COLO668 (cell line): ENCODE data around the gene AURKB.
"Not testable (repeated sequence)": the region's sequence is repeated elsewhere in the genome, so short reads cannot be mapped to it uniquely, and the experiment has no call there.

Experiments used
- DNase-seq: peaks from one replicate; lab custom pipeline; 2025; ENCODE audit not compliant: unreplicated experiment; lab: John Stamatoyannopoulos, UW

The AURKB gene

DNA sequence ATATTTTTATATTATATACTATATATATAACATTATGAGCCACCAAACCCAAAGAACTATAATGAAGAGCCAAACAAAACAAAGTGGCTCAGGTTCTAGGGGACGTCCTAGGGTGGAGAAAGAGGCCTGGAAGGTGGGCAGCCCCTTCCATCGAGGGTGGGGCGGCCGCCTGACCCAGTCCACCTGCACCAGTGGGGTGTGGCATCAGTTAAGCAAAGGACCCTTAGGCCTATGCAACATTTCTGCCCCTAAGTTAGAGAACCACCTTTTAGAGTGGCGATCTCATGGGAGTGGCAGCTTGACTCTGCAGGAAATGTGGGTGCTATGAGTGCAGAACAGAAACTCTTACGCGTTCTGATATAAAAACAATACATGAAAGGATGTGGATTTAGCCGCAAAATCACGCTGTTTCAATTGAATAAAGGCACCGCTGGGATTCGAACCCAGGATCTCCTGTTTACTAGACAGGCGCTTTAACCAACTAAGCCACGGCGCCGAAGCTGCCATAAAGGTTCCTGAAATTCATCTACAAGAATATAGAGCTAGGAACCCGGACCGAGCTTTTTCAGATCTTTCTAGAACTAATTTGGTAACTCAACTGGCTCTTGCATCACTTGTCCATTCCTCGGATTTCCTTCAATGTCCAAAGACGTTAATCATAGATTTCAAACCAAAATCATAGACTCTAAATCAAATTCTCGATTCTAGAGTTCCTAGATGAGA, 15.6 kb upstream of the AURKB start:
- DNase-seq = peak; percentile 7

DNA sequence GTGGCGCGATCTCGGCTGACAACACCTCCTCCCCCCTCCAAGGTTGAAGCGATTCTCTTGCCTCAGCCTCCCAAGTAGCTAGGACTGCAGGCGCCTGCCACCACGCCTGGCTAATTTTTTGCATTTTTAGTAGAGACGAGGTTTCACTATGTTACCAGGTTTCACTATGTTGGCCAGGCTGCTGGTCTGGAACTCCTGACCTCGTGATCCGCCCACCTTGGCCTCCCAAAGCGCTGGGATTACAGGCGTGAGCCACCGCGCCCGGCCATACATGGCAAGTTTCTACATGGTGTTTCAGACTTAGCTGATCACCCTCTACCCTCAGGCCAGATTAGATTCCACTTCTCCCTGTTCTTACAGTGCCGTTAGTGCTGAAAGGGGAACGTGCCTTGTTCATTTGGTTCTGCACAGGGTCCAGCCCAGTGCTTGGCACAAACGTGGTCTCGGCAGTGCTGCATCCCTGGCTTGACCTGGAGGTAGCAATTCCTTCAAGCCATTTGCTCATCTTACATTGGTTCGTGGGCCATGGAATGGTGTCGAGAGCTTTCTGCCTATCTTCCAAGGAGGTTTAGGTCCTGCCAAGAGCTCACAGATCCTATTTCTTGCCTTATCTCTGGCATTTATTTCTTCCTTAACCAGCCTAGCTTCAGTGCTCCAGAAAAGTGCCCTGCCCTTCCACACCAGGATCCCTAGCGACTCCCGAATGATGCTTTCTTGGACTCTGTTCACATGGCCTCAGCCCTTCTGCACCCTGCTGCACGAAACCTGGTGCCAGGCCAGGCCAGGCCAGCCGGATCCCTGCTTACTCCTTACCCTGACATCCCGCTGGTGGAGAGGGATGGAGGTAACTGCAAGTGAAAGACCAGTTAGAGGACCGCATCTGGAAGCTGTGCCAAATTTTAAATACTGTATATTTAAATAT, 14.8 kb upstream of the AURKB start:
- no peak for DNase-seq

DNA sequence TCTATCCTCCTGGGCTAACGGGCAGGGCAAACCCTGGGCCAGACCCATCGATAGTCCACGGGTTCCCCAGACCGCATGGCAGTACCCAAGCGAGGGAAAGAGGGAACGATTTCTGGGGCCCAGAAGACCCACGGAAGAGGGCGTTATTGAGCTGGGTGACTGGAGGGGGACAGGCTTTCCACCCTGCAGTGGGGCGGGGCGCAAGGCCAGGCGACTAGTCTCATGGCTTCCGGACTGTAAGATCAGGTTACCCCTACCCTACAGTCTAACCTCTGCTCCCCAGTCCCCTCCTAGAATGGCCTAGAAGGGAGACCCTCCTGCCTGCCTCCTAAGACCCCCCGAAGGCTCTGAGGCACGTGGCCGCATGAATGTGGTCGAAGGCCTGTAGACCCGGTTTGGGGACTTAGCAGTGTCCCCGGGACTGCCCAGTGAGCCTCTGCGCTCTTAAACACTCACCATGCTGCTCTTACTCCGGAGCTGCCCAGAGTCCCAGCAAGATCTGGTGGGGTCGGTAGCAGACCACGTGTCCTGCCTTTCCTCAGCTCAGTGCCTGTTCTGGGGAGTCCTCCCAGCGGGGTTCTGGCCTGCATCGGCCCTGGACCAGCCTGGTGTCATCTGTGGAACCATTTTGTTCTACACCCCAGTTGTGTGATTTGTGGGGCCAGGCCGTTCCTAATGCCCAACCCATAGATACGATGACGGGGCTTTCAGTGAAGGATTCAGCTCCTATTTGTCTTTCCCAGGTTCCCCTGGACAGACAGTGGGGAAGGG, 13.2 kb upstream of the AURKB start:
- DNase-seq = peak; percentile 78

DNA sequence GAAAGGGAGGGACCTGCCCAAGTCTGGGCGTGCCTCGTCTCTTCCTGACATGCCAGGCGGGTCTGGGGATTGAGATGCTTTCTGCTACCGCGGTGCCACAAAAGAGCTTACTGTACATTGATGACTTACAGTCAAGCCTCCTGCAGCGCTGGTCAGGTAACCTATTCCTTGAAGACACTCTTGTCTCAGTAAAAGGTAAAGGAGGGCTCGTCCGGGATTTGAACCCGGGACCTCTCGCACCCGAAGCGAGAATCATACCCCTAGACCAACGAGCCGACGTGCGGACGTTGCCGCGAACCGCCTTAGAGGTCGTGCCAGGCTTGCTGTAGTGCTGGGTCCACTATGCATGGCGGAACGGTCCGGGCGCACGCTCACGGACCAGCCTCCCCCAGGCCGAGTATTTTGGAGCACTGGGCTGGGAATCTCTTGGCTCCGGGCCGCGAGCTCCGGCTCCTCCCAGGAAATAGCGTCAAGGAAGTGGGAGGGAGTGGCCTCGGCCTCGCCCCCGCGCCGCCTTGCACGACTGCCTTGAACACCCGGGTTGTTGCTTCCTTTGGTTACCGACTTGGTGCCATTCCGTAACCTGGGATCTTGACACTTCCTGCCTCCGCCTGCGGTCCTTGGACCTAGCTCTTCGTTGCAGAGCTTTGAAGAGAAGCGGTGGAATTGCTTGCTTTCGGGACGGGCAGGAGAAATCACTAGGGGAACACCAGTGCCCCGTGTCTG, 12.4 kb upstream of the AURKB start:
- DNase-seq = peak; percentile 74

DNA sequence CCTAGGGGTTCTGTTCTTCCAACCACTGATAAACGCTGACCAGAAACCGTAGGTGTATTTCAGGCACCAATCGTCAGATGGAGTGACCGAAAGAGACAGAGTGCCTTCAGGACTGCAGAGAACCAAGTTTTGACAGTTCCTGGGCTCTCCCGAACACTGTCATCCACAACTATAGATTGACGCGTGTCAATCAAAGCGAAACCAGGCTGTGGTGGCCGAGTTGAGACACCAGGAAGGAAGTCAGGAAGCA, 11.9 kb upstream of the AURKB start:
- DNase-seq = no peak

GRCh38 chr17:8221663-8222379, 11.4 kb upstream of the AURKB start:
- peak; percentile 70 for DNase-seq

DNA sequence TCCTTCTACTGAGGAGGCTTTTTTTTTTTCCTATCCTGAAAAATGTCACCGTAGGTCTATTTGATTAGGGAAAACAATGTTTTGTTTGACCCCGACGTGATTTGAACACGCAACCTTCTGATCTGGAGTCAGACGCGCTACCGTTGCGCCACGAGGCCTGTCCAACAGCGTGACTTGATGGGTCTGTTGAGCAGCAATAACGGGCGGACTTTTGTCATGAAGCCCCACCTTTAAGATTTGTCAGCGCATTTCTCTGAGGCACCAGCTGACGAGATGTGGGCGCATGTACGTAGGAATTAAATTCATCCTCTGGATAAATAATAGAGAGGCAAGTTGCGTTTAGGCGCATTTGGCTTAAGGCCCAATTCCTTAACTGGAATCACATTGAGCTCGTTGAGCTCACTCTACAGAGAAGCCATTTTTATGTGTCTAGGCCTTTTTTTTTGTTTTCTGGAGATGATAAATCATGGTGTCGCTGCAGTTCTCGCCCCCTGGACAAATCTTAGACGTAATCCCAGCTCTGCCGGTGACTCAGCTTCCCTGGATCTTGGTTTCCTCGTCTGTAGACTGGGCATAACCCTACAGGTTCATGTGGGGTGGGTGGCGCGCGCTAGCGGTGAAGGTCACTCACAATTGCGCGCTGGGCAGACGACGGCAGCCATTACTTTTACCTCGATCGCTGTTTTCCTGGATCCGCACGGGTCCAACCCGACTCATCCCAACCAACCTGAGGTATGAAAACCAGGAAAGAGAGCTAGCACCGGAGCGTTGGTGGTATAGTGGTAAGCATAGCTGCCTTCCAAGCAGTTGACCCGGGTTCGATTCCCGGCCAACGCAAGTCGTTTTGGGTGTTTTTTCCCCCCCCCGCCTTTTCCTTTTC, 10.6 kb upstream of the AURKB start:
- peak; percentile 83 for DNase-seq

- not testable (repeated sequence) for DNase-seq
These were observed 3.6 kb upstream of the AURKB start for GRCh38 chr17:8214000-8214399.

GRCh38 chr17:8212312-8213180, 2.2 kb upstream of the AURKB start:
- no peak for DNase-seq

DNA sequence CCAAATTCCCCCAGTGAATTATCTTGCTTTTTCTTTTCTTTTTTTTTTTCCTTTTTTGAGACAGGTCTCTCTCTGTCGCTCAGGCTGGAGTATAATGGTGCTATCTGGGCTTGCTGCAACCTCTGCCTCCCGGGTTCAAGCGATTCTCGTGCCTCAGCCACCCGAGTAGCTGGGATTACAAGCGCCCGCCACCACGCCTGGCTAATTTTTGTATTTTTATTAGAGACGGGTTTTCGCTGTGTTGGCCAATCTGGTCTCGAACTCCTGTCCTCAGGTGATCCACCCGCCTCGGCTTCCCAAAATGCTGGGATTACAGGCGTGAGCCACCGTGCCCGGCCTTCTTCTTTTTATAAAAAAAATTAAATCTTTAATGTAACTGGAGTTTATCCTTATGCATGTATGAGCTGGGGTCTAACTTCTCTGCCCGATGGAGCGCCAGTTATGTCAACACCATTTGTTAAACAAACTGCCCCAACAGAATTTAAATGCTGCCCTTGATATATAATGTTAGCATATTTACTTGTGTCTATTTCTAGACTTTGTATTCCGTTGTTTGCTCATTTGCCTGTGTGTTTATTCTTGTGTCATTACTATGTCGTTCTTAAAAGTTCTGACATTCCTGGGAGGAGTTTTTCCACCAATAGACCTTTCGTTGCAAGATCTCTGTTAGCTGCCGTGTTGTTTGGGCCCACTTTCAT, 535 bp upstream of the AURKB start:
- DNase-seq = peak; percentile 7

DNA sequence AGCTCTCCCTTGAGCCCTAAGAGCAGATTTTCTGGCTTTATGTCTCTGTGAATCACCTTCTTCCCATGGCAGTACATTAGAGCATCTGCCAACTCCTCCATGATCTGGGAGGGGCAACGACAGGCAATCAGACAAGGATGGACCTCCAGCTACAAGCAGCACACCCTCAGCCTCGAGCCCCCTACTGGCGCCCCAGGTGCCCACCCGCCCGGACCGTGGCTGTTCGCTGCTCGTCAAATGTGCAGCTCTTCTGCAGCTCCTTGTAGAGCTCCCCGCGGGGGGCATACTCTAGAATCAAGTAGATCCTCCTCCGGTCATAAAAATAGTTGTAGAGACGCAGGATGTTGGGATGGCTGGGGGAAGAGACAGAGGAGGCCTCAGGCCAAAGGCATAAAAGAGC, 3.8 kb downstream of the AURKB start:
- DNase-seq = no peak

GRCh38 chr17:8204761-8205555, 5.4 kb downstream of the AURKB start:
- DNase-seq = no peak

GRCh38 chr17:8192070-8192815, 18.1 kb downstream of the AURKB start:
- DNase-seq = peak; percentile 61

- DNase-seq = no peak
These were observed 19.9 kb downstream of the AURKB start for GRCh38 chr17:8190506-8190905.

- peak; percentile 89 for DNase-seq
These were observed 20.5 kb downstream of the AURKB start, which contains the start of gene BORCS6 for GRCh38 chr17:8189711-8190477. BORCS6 (minus strand) TSS chr17:8190180; CDS start chr17:8190140, 40 bp downstream.
